B cell (primary cell): ENCODE data around the gene TMC3. TPM values are rescaled to one million over a fixed set of nuclear protein-coding genes. Genes with fewer than 3 reads are reported as not detected.

Experiments used
- ATAC-seq: fragments of 200-7000 bp; cut with Tn5 transposase; one replicate; pipeline ENCODE4 v1.10.0; 2021; ENCODE audit warnings: low read depth, mild to moderate bottlenecking, moderate number of reproducible peaks, moderate library complexity
- CTCF ChIA-PET: fragments of 350-600 bp; sonication (Branson Sonifier 250); formaldehyde crosslinking; loops from one replicate; lab custom pipeline; 2021; ENCODE audit warnings: antibody characterized with exemption, inconsistent platforms; lab: Charles Lee
- POLR2A ChIA-PET: fragments of 350-600 bp; sonication (Branson Sonifier 250); formaldehyde crosslinking; loops from one replicate; lab custom pipeline; 2021; ENCODE audit warnings: antibody characterized with exemption; lab: Charles Lee
- DNase-seq: peaks from one replicate; pipeline ENCODE4 v3.0.0; 2013
- H2AFZ ChIP-seq: 2 replicates; pipeline ENCODE4 v1.6.1; 2012; ENCODE audit warnings: mild to moderate bottlenecking, low read depth, low read length; ENCODE audit not compliant: insufficient read depth, poor library complexity, severe bottlenecking
- H3K27ac ChIP-seq, 2 donors: 1 replicate in 1 of 2; 2 replicates in 1 of 2; pipeline ENCODE4 v1.5.1; 2012 to 2013; ENCODE audit warnings: low read length in 2 of 2, mild to moderate bottlenecking in 2 of 2, moderate library complexity in 1 of 2
- H3K27me3 ChIP-seq, 4 experiments: fragments of 200-600 bp in 1 of 4; sonication (generic) in 1 of 4; replicated peaks in 1 of 4; 1 replicate in 2 of 4; 2 replicates in 2 of 4; pipeline versions ENCODE4 v1.6.1 to v1.7.0; 2013 to 2016; ENCODE audit warnings: low read length in 3 of 4, mild to moderate bottlenecking in 2 of 4, mixed read lengths in 1 of 4, moderate library complexity in 1 of 4; ENCODE audit not compliant: insufficient read depth in 4 of 4, control insufficient read depth in 3 of 4; ENCODE audit errors: control extremely low read depth in 1 of 4
- H3K36me3 ChIP-seq, 2 experiments: replicated peaks in 1 of 2; 1 replicate in 1 of 2; 2 replicates in 1 of 2; pipeline versions ENCODE4 v1.6.1 to v1.7.1; 2013; ENCODE audit warnings: low read length in 1 of 2; ENCODE audit not compliant: insufficient read depth in 2 of 2, control insufficient read depth in 1 of 2; ENCODE audit errors: control extremely low read depth in 1 of 2, extremely low read depth in 1 of 2
- H3K4me1 ChIP-seq, 2 donors: fragments of 200-600 bp in 1 of 2; sonication (generic) in 1 of 2; 1 replicate in 1 of 2; 2 replicates in 1 of 2; pipeline versions ENCODE4 v1.5.1 to v1.6.1; 2013 to 2017; ENCODE audit warnings: low read length in 2 of 2; ENCODE audit not compliant: control insufficient read depth in 2 of 2, insufficient read depth in 2 of 2
- H3K4me2 ChIP-seq: replicated peaks from 2 replicates; pipeline ENCODE3; 2012; ENCODE audit warnings: mild to moderate bottlenecking, low read depth, low read length; ENCODE audit not compliant: poor library complexity, severe bottlenecking
- H3K4me3 ChIP-seq, 5 experiments: fragments of 200-600 bp in 1 of 5; sonication (generic) in 1 of 5; 1 replicate in 3 of 5; 2 replicates in 2 of 5; pipeline versions ENCODE4 v1.5.1 to v1.7.0; 2011 to 2016; ENCODE audit warnings: low read length in 4 of 5, mild to moderate bottlenecking in 4 of 5, low read depth in 2 of 5, control low read depth in 1 of 5, moderate library complexity in 1 of 5; ENCODE audit not compliant: insufficient read depth in 1 of 5; ENCODE audit errors: control extremely low read depth in 1 of 5, extremely low read depth in 1 of 5
- H3K79me2 ChIP-seq: fragments of 200-600 bp; sonication (generic); one replicate; pipeline ENCODE4 v1.6.0; 2016; ENCODE audit warnings: low read length; ENCODE audit not compliant: control insufficient read depth, insufficient read depth
- H3K9ac ChIP-seq: fragments of 200-600 bp; sonication (generic); 2 replicates; pipeline ENCODE4 v1.6.1; 2017; ENCODE audit warnings: mild to moderate bottlenecking, low read length, moderate library complexity
- H3K9me3 ChIP-seq, 3 donors: one replicate each; pipeline versions ENCODE4 v1.6.1 to v1.7.1; 2013; ENCODE audit warnings: low read length in 2 of 3; ENCODE audit not compliant: control insufficient read depth in 2 of 3, insufficient read depth in 1 of 3; ENCODE audit errors: control extremely low read depth in 1 of 3
- H4K20me1 ChIP-seq: 2 replicates; pipeline ENCODE4 v1.6.0; 2012; ENCODE audit warnings: mild to moderate bottlenecking, low read length; ENCODE audit not compliant: insufficient read depth, control insufficient read depth, poor library complexity, severe bottlenecking
- H3K27ac Mint-ChIP-seq: one replicate; pipeline ENCODE4 v1.8.0; 2021; ENCODE audit warnings: mixed read lengths
- H3K27me3 Mint-ChIP-seq: one replicate; pipeline ENCODE4 v1.8.0; 2021; ENCODE audit warnings: mixed read lengths
- H3K4me1 Mint-ChIP-seq: one replicate; pipeline ENCODE4 v1.8.0; 2021; ENCODE audit warnings: mixed read lengths
- H3K4me3 Mint-ChIP-seq: one replicate; pipeline ENCODE4 v1.8.0; 2021; ENCODE audit warnings: mixed read lengths
- H3K9me3 Mint-ChIP-seq: one replicate; pipeline ENCODE4 v1.8.0; 2022; ENCODE audit warnings: mixed read lengths; ENCODE audit not compliant: insufficient read depth
- CTCF ChIP-seq: fragments of 200-600 bp; IDR thresholded peaks from one replicate; pipeline ENCODE4 v1.8.0; 2022; ENCODE audit warnings: antibody characterized with exemption, mild to moderate bottlenecking
- EZH2 ChIP-seq: IDR thresholded peaks from 2 replicates; pipeline ENCODE4 v1.6.1; 2012; ENCODE audit warnings: borderline replicate concordance, low read depth, mild to moderate bottlenecking, moderate library complexity, low read length; ENCODE audit not compliant: insufficient read depth, poor library complexity, severe bottlenecking
- WGBS: methylation state at CpG from one replicate; pipeline ENCODE4 v1.1.5; 2013; ENCODE audit warnings: missing lambda C conversion rate; ENCODE audit not compliant: insufficient coverage; 5-methylcytosine and 5-hydroxymethylcytosine counted together
- intact Hi-C: fragments of 100-400 bp; cut with micrococcal nuclease; formaldehyde crosslinking; loops from one replicate; pipeline ENCODE4 v1.10.0; 2022
- polyA plus RNA-seq: library from polyadenylated mRNA; depleted of rRNA; stranded (reverse); fragments of >200 nt; gene quantifications from 2 replicates; pipeline ENCODE4 v1.2.3, GENCODE V29; 2012
- total RNA-seq, 2 donors: library from RNA; stranded (reverse); fragments of 120-200 nt in 1 of 2; gene quantifications; 1 replicate in 1 of 2; 2 replicates in 1 of 2; pipeline versions ENCODE4 v1.2.3 to v1.2.4, GENCODE V29; 2013 to 2022

TMC3 gene
- total and polyA plus RNA-seq, 2 donors (not counting 1 experiment from before 2014, with no cell fraction given), result not detected

DNA sequence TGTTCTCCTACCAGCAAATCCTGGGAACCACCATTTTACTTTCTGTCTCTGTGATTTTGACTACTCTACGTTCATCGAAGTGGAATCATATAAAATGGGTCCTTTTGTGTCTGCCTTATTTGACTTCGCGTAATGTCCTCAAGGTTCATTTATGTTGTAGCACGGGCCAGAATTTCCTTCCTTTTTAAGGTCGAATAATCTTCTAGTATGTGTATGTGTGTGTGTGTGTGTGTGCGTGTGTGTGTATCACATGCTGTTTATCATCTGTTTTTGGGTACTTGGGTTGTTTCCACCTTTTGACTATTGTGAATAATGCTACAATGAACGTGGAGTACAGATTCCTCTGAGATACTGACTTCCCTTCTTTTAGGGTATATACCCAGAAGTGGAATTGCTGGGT lies 85.4 kb downstream of the TMC3 start:
- CTCF ChIA-PET, result no interaction called here
- H3K4me3 Mint-ChIP-seq, result peak overlapping the region; percentile 70
- intact Hi-C loops, result no loop called here

More for the DNA sequence above, 85.4 kb downstream of the TMC3 start:
- WGBS, result 0% methylated on average over 2 of the region's 8 CpGs
- H3K4me3 ChIP-seq, result peak overlapping the region in 1 of 5 experiments; percentile 22
- no peaks in the 10 kb centered on the region for H3K9me3 ChIP-seq
- peaks cover 78 to 94% of the 10 kb centered on the region in 2 donors for H3K4me1 ChIP-seq
- H3K4me1 Mint-ChIP-seq, result peaks cover 87% of the 10 kb centered on the region
- POLR2A ChIA-PET, result no interaction called here
- peak overlapping the region; percentile 72 for H3K4me2 ChIP-seq
- no peaks in the 10 kb centered on the region for H3K27me3 ChIP-seq
- TF ChIP-seq EZH2 (no peak), CTCF (no peak)
- no peaks in the 10 kb centered on the region for H4K20me1 ChIP-seq
- no peaks in the 10 kb centered on the region for H3K9me3 Mint-ChIP-seq
- peak overlapping the region; percentile 59 for H2AFZ ChIP-seq
- H3K9ac ChIP-seq, result peak overlapping the region; percentile 3
- peak; percentile 3 for ATAC-seq
- no peaks in the 10 kb centered on the region for H3K27me3 Mint-ChIP-seq
- H3K27ac ChIP-seq, result peak overlapping the region; percentile 92 to 98
- peak; percentile 83 for DNase-seq
- peak overlapping the region; percentile 96 for H3K27ac Mint-ChIP-seq
- peaks cover 76% of the 10 kb centered on the region for H3K79me2 ChIP-seq
- no peaks in the 10 kb centered on the region for H3K36me3 ChIP-seq
